H1 (cell line): ENCODE data around the gene SBK1. TPM values are rescaled to one million over a fixed set of nuclear protein-coding genes. Genes with fewer than 3 reads are reported as not detected.

Experiments
- CTCF ChIA-PET: fragments of 300-600 bp; sonication (Branson Sonifier 250); formaldehyde crosslinking; loops from one replicate; lab custom pipeline; 2021; ENCODE audit not compliant: partially characterized antibody; lab: Charles Lee
- POLR2A ChIA-PET: fragments of 300-600 bp; sonication (Branson Sonifier 250); formaldehyde crosslinking; loops from one replicate; lab custom pipeline; 2021; ENCODE audit warnings: inconsistent platforms; ENCODE audit not compliant: partially characterized antibody; lab: Charles Lee
- DNase-seq, 2 experiments: peaks; one replicate each; pipeline versions ENCODE4 v3.0.0 to v3.0.0-alpha.2; 2010 to 2022; ENCODE audit warnings: low spot score in 2 of 2, low read depth in 1 of 2, mixed read lengths in 1 of 2
- FAIRE-seq: peaks from 2 replicates; lab custom pipeline; 2011; peaks lifted over from hg19 to GRCh38; lab: Jason Lieb, UNC
- H2AFZ ChIP-seq: 2 replicates; pipeline ENCODE4 v1.8.1; 2012; ENCODE audit warnings: low read length, inconsistent platforms
- H2AK5ac ChIP-seq: 2 replicates; pipeline ENCODE4 v1.6.1; 2013; ENCODE audit warnings: low read depth, low read length
- H2BK120ac ChIP-seq: replicated peaks from 2 replicates; pipeline ENCODE3; 2013; ENCODE audit warnings: low read depth, low read length, inconsistent platforms
- H2BK12ac ChIP-seq: 2 replicates; pipeline ENCODE4 v1.6.1; 2013; ENCODE audit warnings: low read depth, low read length
- H2BK15ac ChIP-seq: 2 replicates; pipeline ENCODE4 v1.6.1; 2013; ENCODE audit warnings: low read length
- H2BK20ac ChIP-seq: 2 replicates; pipeline ENCODE4 v1.6.1; 2013; ENCODE audit warnings: low read length
- H2BK5ac ChIP-seq: 2 replicates; pipeline ENCODE4 v1.6.1; 2013; ENCODE audit warnings: low read depth, low read length
- H3K14ac ChIP-seq: 2 replicates; pipeline ENCODE4 v1.6.1; 2013; ENCODE audit warnings: inconsistent platforms; ENCODE audit not compliant: insufficient read length
- H3K18ac ChIP-seq: 2 replicates; pipeline ENCODE4 v1.6.1; 2013; ENCODE audit warnings: low read length; ENCODE audit errors: extremely low read depth
- H3K23ac ChIP-seq: 2 replicates; pipeline ENCODE4 v1.6.1; 2013; ENCODE audit warnings: inconsistent platforms; ENCODE audit not compliant: insufficient read length
- H3K23me2 ChIP-seq: 2 replicates; pipeline ENCODE4 v1.6.1; 2013; ENCODE audit warnings: low read depth, low read length
- H3K27ac ChIP-seq: 2 replicates; pipeline ENCODE4 v1.6.1; 2011; ENCODE audit warnings: low read depth, low read length, inconsistent platforms
- H3K27me3 ChIP-seq, 4 experiments: replicated peaks in 1 of 4; 1 replicate in 1 of 4; 2 replicates in 3 of 4; pipeline versions ENCODE4 v1.6.1 to v1.8.1; 2011 to 2013; ENCODE audit warnings: low read length in 3 of 4, mild to moderate bottlenecking in 3 of 4, inconsistent platforms in 2 of 4, mixed read lengths in 2 of 4, moderate library complexity in 1 of 4; ENCODE audit not compliant: control insufficient read depth in 3 of 4, insufficient read depth in 3 of 4; ENCODE audit errors: extremely low read depth in 1 of 4
- H3K36me3 ChIP-seq, 4 experiments: 2 replicates each; pipeline versions ENCODE4 v1.6.1 to v1.8.1; 2011 to 2013; ENCODE audit warnings: mild to moderate bottlenecking in 4 of 4, low read length in 3 of 4, moderate library complexity in 2 of 4, control low read depth in 1 of 4, inconsistent platforms in 1 of 4; ENCODE audit not compliant: insufficient read depth in 4 of 4, control insufficient read depth in 2 of 4
- H3K4ac ChIP-seq: replicated peaks from 2 replicates; pipeline ENCODE3; 2013; ENCODE audit warnings: low read length, low read depth, mixed read lengths, inconsistent platforms; ENCODE audit not compliant: insufficient read length
- H3K4me1 ChIP-seq, 4 experiments: replicated peaks in 1 of 4; 1 replicate in 1 of 4; 2 replicates in 3 of 4; pipeline versions ENCODE4 v1.6.1 to v1.8.1; 2011 to 2013; ENCODE audit warnings: low read length in 3 of 4, inconsistent platforms in 2 of 4, mixed read lengths in 1 of 4; ENCODE audit not compliant: insufficient read depth in 4 of 4, control insufficient read depth in 3 of 4
- H3K4me2 ChIP-seq, 2 experiments: 2 replicates each; pipeline versions ENCODE4 v1.6.1 to v1.8.1; 2011 to 2013; ENCODE audit warnings: low read depth in 2 of 2, low read length in 2 of 2, control low read depth in 1 of 2, inconsistent platforms in 1 of 2, mild to moderate bottlenecking in 1 of 2; ENCODE audit not compliant: insufficient read depth in 1 of 2
- H3K4me3 ChIP-seq, 4 experiments: fragments of 200-600, 300-600 bp in 1 of 4; sonication (generic), shearing (Covaris generic), sonication (Bioruptor Twin) in 1 of 4; 2 replicates each; pipeline versions ENCODE4 v1.5.1 to v1.8.1; 2011 to 2016; ENCODE audit warnings: low read length in 4 of 4, low read depth in 3 of 4, control low read depth in 2 of 4, inconsistent platforms in 2 of 4, mild to moderate bottlenecking in 2 of 4, mixed read lengths in 1 of 4, moderate library complexity in 1 of 4; ENCODE audit not compliant: insufficient read depth in 2 of 4; ENCODE audit errors: extremely low read depth in 1 of 4
- H3K56ac ChIP-seq: replicated peaks from 2 replicates; pipeline ENCODE3; 2013; ENCODE audit warnings: low read depth, mild to moderate bottlenecking, mixed read lengths, low read length, inconsistent platforms; ENCODE audit not compliant: insufficient read length
- H3K79me1 ChIP-seq: 2 replicates; pipeline ENCODE4 v1.6.1; 2013; ENCODE audit warnings: low read depth, low read length, control low read depth
- H3K79me2 ChIP-seq, 2 experiments: 2 replicates each; pipeline versions ENCODE4 v1.6.1 to v1.8.1; 2012 to 2013; ENCODE audit warnings: low read length in 2 of 2, mild to moderate bottlenecking in 2 of 2, inconsistent platforms in 1 of 2; ENCODE audit not compliant: insufficient read depth in 2 of 2, control insufficient read depth in 1 of 2
- H3K9ac ChIP-seq, 4 experiments: replicated peaks in 1 of 4; 1 replicate in 1 of 4; 2 replicates in 3 of 4; pipeline versions ENCODE4 v1.6.1 to v1.8.1; 2011 to 2013; ENCODE audit warnings: low read depth in 3 of 4, low read length in 3 of 4, control low read depth in 2 of 4, mild to moderate bottlenecking in 2 of 4, moderate library complexity in 2 of 4, inconsistent platforms in 1 of 4; ENCODE audit errors: extremely low read depth in 1 of 4
- H3K9me3 ChIP-seq, 2 experiments: 2 replicates each; pipeline versions ENCODE4 v1.6.1 to v1.8.1; 2012 to 2013; ENCODE audit warnings: mild to moderate bottlenecking in 2 of 2, moderate library complexity in 2 of 2, control low read depth in 1 of 2, inconsistent platforms in 1 of 2, low read depth in 1 of 2, low read length in 1 of 2, mixed read lengths in 1 of 2; ENCODE audit not compliant: insufficient read depth in 2 of 2
- H4K20me1 ChIP-seq, 2 experiments: replicated peaks in 1 of 2; 2 replicates each; pipeline versions ENCODE3 to v1.8.1; 2011 to 2013; ENCODE audit warnings: inconsistent platforms in 2 of 2, low read length in 2 of 2, mild to moderate bottlenecking in 1 of 2; ENCODE audit not compliant: insufficient read depth in 2 of 2, control insufficient read depth in 1 of 2
- H4K5ac ChIP-seq: 2 replicates; pipeline ENCODE4 v1.6.1; 2013; ENCODE audit warnings: low read length, low read depth, mixed read lengths, inconsistent platforms; ENCODE audit not compliant: insufficient read length
- H4K8ac ChIP-seq: 2 replicates; pipeline ENCODE4 v1.8.0; 2013; ENCODE audit warnings: mild to moderate bottlenecking, moderate library complexity, low read length, inconsistent platforms; ENCODE audit not compliant: insufficient read depth; ENCODE audit errors: extremely low read depth
- H4K91ac ChIP-seq: replicated peaks from 2 replicates; pipeline ENCODE3; 2013; ENCODE audit warnings: low read length, mixed read lengths, inconsistent platforms; ENCODE audit not compliant: insufficient read length
- CEBPB ChIP-seq: IDR thresholded peaks from 2 replicates; pipeline ENCODE4 v1.6.1; 2012; ENCODE audit warnings: low read depth, low read length
- CREB1 ChIP-seq: IDR thresholded peaks from 2 replicates; pipeline ENCODE4 v1.6.1; 2012; ENCODE audit warnings: inconsistent platforms
- GABPA ChIP-seq: IDR thresholded peaks from 2 replicates; pipeline ENCODE4 v1.6.1; 2011; ENCODE audit warnings: mild to moderate bottlenecking, low read length, moderate library complexity, borderline replicate concordance; ENCODE audit not compliant: insufficient read depth
- GTF2F1 ChIP-seq: IDR thresholded peaks from 2 replicates; pipeline ENCODE4 v1.6.1; 2012; ENCODE audit warnings: low read depth, low read length, improper control_type of control experiment, borderline replicate concordance
- HDAC6 ChIP-seq: IDR thresholded peaks from one replicate; pipeline ENCODE4 v1.7.1; 2012; ENCODE audit warnings: low read depth, mild to moderate bottlenecking, inconsistent platforms, low read length, moderate library complexity
- NANOG ChIP-seq: IDR thresholded peaks from 2 replicates; pipeline ENCODE4 v1.6.1; 2011; ENCODE audit warnings: low read length, low read depth, mild to moderate bottlenecking, inconsistent platforms; ENCODE audit not compliant: insufficient read depth, poor library complexity, severe bottlenecking
- PHF8 ChIP-seq: fragments of 200-600 bp; sonication (generic); conservative IDR thresholded peaks from 2 replicates; pipeline ENCODE4 v1.7.1; 2012; ENCODE audit warnings: low read depth, mild to moderate bottlenecking, inconsistent platforms, low read length, moderate library complexity
- RXRA ChIP-seq: IDR thresholded peaks from 2 replicates; pipeline ENCODE4 v1.6.1; 2011; ENCODE audit warnings: low read depth, mild to moderate bottlenecking, low read length, moderate library complexity; ENCODE audit not compliant: insufficient read depth
- SAP30 ChIP-seq: fragments of 300-600 bp; sonication (generic); IDR thresholded peaks from 2 replicates; pipeline ENCODE4 v1.7.1; 2012; ENCODE audit warnings: low read length, moderate library complexity, mild to moderate bottlenecking, inconsistent platforms; ENCODE audit not compliant: insufficient read depth, insufficient replicate concordance
- SIN3A ChIP-seq, 2 experiments: IDR thresholded peaks in 1 of 2; conservative IDR thresholded peaks in 1 of 2; 2 replicates each; pipeline ENCODE4 v1.6.1; 2011 to 2012; ENCODE audit warnings: low read length in 2 of 2, improper control_type of control experiment in 1 of 2, low read depth in 1 of 2, mild to moderate bottlenecking in 1 of 2
- TAF1 ChIP-seq: IDR thresholded peaks from 2 replicates; pipeline ENCODE4 v1.6.1; 2011; ENCODE audit warnings: mild to moderate bottlenecking, low read depth, low read length
- WGBS, 2 experiments: shearing (Covaris generic) in 1 of 2; methylation state at CpG; one replicate each; pipeline versions ENCODE4 v1.1.6 to v1.1.7; 2013 to 2015; ENCODE audit warnings: low lambda C conversion rate in 2 of 2, mixed read lengths in 2 of 2, inconsistent platforms in 1 of 2, low coverage in 1 of 2, missing lambda C conversion rate in 1 of 2; ENCODE audit not compliant: insufficient replicate concordance in 2 of 2, insufficient coverage in 1 of 2, insufficient read length in 1 of 2; ENCODE audit errors: extremely low coverage in 1 of 2, missing lambda C conversion rate in 1 of 2; 5-methylcytosine and 5-hydroxymethylcytosine counted together
- polyA plus RNA-seq, 7 experiments: library from polyadenylated mRNA; depleted of rRNA in 3 of 7; stranded (reverse) in 5 of 7; unstranded in 2 of 7; fragments of >200 nt in 5 of 7; fragments of 200-250 nt in 2 of 7; gene quantifications; 1 replicate in 5 of 7; 2 replicates in 1 of 7; 4 replicates in 1 of 7; pipeline versions ENCODE4 v1.2.1 to v1.2.3, GENCODE V29; 2011 to 2013; ENCODE audit warnings: missing spikeins in 2 of 7, mixed read lengths in 2 of 7
- total RNA-seq: library from RNA; stranded (reverse); fragmentation: NEBNext Ultra II Directional; extraction: Animal tissue kit (Norgen Biotek cat#: 25700); gene quantifications from 2 replicates; pipeline ENCODE4 v1.2.1, GENCODE V29; 2021

The SBK1 gene
- total and polyA plus RNA-seq, 2 of the 8 experiments (the other 6 are each of a cell fraction or from before 2014, with no cell fraction given) = 18.2 to 73.9 TPM

GRCh38 chr16:28324235-28324886 lies 32.0 kb downstream of the SBK1 start:
- POLR2A ChIA-PET = interaction anchor here (0.9 kb wide), 1 partner anchor 498 kb away, joined by 3 read pairs; the partner anchor contains the start of gene ATXN2L
- Histone ChIP-seq H3K4me3 (no peak overlapping the region), H4K8ac (no peak overlapping the region), H3K9me3 (no peaks in the 10 kb centered on the region), H3K4ac (no peak overlapping the region), H3K79me2 (no peaks in the 10 kb centered on the region), H3K23ac (no peak overlapping the region), H3K18ac (no peak overlapping the region), H2AFZ (no peak overlapping the region), H3K27ac (no peak overlapping the region), H4K20me1 (peaks cover 4 to 5% of the 10 kb centered on the region in 2 experiments), H2AK5ac (no peak overlapping the region), H3K36me3 (peaks cover 0 to 19% (median under 1%) of the 10 kb centered on the region in 4 experiments; a peak in 4 of 8 replicates), H3K14ac (no peak overlapping the region), H3K23me2 (no peaks in the 10 kb centered on the region), H2BK12ac (no peak overlapping the region), H2BK120ac (no peak overlapping the region), H4K5ac (no peak overlapping the region), H3K27me3 (no peaks in the 10 kb centered on the region), H4K91ac (no peak overlapping the region), H3K4me1 (no peaks in the 10 kb centered on the region; a peak in 1 of 7 replicates), H2BK5ac (no peak overlapping the region), H2BK15ac (no peak overlapping the region), H3K56ac (no peak overlapping the region), H3K9ac (no peak overlapping the region), H3K4me2 (no peak overlapping the region), H3K79me1 (no peaks in the 10 kb centered on the region), H2BK20ac (no peak overlapping the region)
- WGBS, 2 experiments = 94% methylated on average over 5 of the region's 5 CpGs; no CpG with 5 or more reads in 1 of the 2 experiments
- CTCF ChIA-PET = interaction anchor here (1.3 kb wide), 1 partner anchor 43 kb away, joined by 4 read pairs; no protein-coding TSS in a partner anchor
- DNase-seq (no peak), FAIRE-seq (no peak)
- TF ChIP-seq SAP30 = no peak
- TF ChIP-seq PHF8 = no peak
- TF ChIP-seq CREB1 = no peak
- no peak for TF ChIP-seq HDAC6
- TF ChIP-seq GTF2F1 = no peak
- no peak for TF ChIP-seq RXRA
- no peak for TF ChIP-seq TAF1
- TF ChIP-seq SIN3A (conservative IDR thresholded peaks at IDR 0.05 in 1 of 2, IDR thresholded peaks at IDR 0.05 in 1 of 2; ENCODE audit: low read depth in 1 of 2, low read length in 2 of 2) = no peak
- TF ChIP-seq CEBPB = no peak
- TF ChIP-seq NANOG = no peak
- TF ChIP-seq GABPA = no peak
